ENCODE measurements around the gene C9orf72.

DNA sequence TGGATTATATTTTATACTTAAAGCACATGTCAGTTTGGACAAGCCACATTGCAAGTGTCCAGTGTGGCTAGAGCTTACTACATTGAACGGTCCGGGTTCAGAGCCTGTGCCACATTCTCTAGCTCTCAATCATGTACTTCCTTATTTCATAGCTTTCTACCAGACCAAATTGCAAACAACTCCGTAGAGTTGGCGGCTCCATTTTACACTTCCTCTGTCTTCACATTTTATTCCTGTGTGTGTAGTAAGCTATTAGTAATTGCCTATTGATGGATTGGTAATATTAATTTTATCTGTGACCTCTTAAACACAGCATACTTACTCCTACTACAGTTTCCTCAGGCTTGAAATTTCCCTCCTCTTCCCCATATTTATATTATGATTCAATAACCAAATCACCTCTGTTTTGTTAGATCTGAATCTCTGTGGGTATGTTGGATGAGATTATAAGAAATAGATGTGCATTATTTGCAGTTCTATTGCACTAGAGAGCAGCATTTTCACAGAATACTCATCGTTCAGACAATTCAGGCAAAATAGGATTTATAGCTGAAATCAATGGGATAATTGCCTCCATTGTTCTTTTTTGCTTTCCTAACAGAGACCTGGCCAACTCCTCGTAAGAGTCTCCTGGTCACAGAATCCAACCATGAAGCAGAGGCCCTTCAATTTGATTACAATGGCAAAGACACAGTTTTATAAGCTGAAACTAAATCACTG, 29.0 kb upstream of the C9orf72 start:
- TF ChIP-seq, protein P1, sequence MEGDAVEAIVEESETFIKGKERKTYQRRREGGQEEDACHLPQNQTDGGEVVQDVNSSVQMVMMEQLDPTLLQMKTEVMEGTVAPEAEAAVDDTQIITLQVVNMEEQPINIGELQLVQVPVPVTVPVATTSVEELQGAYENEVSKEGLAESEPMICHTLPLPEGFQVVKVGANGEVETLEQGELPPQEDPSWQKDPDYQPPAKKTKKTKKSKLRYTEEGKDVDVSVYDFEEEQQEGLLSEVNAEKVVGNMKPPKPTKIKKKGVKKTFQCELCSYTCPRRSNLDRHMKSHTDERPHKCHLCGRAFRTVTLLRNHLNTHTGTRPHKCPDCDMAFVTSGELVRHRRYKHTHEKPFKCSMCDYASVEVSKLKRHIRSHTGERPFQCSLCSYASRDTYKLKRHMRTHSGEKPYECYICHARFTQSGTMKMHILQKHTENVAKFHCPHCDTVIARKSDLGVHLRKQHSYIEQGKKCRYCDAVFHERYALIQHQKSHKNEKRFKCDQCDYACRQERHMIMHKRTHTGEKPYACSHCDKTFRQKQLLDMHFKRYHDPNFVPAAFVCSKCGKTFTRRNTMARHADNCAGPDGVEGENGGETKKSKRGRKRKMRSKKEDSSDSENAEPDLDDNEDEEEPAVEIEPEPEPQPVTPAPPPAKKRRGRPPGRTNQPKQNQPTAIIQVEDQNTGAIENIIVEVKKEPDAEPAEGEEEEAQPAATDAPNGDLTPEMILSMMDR (conservative IDR thresholded peaks at IDR 0.05) = no peak
- no peak for TF ChIP-seq ZFX (IDR thresholded peaks at IDR 0.05)
